NCI-H82 treated with DMSO at 0.1 percent for 48 hours (cell line): ENCODE data around the gene LCN1.
A peak's percentile ranks its signal among the peaks of the same experiment; 100 is the strongest.

ENCODE experiments used
- DNase-seq: peaks from one replicate; lab custom pipeline; 2025; ENCODE audit not compliant: unreplicated experiment; lab: John Stamatoyannopoulos, UW

The LCN1 gene

GRCh38 chr9:135488527-135488926, 32.7 kb upstream of the LCN1 start:
- no peak for DNase-seq

- DNase-seq, result no peak
These were observed 31.9 kb upstream of the LCN1 start for GRCh38 chr9:135489188-135489906.

DNA sequence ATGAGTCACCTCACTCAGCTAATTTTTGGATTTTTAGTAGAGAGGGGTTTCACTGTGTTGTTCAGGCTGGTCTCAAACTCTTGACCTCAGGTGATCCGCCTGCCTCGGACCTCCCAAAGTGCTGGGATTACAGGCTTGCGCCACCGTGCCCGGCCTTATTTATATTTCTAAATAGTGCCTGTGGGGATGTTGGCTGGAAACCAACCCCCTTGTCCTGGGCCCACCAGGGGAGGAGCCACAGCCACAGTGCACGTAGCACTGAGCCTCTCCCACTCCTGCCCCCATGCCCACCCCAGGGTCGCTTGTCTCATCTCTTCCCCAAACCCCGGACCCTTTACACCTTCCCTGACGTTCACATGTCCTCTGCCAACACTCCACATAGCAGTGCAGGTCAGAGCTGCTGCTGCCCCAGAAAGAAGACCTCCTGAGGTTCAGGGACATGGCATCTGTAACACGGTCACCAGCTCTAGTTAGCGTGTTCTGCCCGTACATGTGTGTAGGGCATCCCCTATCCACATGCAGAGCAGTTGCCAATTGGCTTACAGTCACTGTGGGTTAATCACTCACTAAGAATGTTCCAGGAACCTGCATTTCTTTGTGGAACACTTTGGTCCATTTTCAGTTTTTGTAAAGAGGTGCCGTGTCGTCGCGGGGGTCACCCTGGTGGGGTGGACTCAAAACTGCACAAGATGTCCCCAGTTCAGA, 30.9 kb upstream of the LCN1 start:
- no peak for DNase-seq

DNA sequence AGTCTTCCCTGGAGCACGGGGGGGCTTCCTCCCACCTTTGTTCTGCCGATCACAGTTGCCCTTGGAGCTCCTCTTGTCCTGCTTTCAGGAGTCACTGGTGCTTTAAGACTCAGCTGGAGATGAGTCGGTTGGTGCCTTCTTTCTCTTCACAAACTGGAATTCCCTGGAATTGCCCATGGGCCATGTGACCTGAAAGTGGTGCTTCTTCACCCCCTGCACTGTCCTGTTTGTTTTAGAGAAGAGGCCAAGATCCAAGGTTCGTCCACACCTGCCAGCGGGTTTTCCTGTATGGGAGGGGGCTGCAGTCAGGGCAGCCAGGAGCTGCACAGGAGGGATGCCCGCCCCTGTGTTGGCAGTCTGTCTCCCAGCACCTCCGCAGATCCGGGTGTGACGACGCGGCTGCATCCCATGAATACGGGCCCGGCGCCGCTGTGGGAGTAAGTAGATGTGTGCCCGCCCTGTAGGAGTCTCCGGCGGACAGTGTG, 30.2 kb upstream of the LCN1 start:
- no peak for DNase-seq

GRCh38 chr9:135491764-135492163, 29.5 kb upstream of the LCN1 start:
- no peak for DNase-seq

DNA sequence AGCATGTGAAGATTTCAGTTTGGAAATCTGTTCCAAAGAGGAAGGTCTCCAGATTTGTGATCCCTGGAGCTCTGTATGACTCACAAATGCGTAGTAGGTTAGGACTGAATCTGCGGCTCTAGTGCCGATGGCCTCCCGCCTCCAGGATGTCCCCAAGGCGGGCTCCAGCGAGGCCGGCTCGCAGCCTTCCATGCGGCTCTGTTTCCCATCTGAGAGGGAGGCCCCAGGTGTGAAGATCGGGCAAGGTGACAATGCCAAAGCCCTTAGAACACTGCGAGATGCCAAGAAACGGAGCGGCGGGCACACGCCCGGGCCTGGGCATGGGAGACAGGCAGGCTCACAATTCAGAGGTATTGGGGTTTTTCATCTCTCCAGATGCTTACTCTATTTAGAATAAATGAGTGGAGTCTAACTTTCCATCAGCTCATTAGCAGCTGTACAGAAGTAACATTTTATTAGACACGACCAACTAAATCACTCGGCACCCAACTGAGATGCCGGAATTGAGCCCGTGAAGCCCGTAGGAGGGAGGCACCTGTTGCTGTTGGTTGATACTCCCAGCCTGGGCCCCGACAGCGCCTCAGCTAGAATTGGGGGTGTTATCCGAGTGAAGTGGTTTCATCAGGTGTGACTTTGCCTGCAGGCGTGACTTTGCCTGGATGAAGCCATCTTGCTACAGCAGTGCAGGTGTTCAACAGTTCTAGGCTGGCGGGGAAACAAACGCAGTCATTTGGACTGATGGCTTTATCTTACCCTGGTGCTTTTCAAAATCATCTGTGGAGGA, 28.2 kb upstream of the LCN1 start:
- DNase-seq, result no peak

DNA sequence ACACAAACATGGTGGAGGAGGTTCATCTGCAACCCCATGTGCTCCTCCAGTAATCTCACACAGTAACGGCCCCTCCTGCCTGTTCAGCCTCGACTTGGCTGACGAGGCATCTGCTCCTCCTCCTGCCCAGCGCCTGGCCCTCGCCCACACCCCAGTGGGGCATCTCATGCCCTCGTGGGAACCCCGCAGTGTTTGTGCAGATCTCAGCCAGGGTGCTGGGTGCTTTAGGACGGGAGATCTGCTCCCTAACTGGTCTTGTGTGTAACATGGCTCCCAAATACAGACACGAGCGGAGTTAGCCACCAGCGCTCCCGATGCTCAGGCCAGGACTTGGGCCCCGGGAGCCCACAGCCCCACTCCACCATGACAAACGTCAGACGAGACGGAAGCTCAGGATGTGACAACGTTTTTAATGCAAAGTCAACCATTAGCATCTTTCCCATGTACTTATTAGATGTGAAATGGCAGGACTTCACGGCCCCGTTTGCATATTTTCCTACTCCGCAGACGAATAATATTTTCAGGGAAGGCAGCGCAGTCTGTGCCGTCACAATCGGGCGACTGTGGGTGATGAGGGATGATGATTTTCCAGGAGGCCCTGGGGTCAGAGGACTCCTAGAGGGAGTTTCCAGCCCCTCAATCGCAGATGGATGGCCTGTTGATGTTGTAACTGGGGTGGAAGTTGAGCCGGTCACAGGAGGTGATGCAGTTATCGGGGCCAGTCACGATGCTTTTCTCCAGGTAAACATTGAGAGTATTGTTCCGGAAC, 26.3 kb upstream of the LCN1 start:
- no peak for DNase-seq

DNA sequence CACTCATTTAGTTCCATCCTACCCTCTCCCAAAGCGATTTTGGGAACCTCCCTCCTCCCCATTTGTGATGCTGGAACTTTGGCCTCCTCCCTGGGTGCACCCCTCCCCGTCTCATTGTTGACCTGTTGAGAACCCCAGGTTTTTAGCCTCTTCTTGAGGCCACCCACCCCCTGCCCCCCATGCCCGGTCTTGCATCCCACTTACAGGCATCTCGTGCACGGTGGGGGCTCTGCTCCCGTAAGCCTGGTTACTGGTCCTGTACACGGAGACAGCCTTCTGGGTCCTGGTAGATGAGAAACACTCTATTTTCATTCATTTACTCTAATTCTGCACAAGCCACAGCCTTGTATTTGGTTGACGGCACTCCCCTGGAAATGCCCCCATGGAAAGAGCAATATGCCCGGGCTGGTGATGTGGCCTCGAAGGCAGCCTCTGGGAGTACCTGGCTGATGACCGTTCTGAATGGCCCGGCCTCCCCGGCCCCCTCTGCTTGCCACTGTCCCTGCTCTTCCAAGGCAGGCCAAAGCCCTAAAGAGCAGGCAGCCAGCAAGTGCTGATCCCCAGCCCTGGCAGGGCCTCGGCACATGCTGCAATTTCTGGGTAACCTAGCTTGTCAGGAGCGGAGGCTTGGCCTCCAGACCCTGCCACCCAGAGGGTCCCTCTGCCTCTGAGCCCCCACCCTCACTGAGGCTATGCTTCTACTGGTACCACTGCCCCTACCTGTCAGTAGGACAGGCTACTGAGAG, 22.7 kb upstream of the LCN1 start:
- DNase-seq, result no peak

DNA sequence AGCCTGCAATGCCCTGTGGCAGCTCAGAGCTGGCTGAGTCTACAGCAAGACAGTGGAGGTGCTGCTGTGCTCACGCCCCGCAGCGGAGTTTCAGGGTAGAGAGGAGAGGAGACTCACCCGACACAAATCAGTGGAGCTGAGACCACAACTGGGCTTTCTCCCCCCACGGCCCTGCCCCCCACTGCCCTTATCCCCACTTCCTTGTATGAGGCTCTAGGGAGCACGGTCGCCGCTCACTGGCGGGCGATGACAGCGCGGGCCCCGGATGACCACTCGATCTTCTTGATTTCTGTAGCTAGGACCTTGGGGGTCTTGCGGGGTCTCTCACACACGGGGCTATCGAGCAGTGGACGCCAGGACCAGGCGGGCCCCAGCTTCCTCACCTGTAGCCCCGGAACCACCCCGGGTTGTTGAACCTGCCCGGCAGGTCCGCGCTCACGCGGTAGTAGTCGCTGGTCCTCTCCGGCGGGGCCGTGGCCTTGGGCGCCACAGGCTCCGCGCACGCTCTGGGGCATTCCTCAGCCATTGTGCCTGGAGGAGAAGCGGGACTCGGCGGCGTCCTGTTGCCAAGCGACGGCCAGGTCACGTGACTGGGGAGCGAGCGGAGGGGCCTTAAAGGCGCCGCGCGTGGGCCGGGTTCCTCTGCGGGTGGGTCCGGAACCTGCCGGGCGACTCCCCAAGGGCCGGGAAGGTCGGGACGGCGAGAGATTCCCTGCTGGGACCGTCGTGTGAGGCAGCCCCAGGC, 21.7 kb upstream of the LCN1 start:
- DNase-seq, result peak; percentile 38

DNA sequence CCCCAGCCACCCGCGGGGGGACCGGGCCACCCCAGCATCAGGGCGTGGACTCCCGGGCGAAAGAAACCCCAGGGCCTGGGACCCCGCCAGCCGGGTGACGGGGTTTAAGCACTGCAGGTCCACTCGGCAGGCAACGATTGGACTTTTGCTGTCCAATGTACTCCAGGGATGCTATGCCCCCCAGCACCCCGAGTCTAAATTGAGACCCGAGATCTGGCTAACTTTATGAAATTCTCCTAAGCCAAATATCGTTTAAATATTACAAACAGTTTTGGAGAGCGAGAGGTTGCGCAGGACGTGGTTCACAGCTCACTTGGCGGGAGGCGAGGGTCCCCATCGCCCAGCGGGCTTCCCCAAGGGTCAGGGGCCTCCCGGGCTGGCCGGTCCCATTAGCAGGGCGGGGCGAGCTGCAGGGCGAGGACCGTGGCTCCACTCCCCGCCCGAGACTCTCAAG, 21.1 kb upstream of the LCN1 start:
- DNase-seq, result no peak

DNA sequence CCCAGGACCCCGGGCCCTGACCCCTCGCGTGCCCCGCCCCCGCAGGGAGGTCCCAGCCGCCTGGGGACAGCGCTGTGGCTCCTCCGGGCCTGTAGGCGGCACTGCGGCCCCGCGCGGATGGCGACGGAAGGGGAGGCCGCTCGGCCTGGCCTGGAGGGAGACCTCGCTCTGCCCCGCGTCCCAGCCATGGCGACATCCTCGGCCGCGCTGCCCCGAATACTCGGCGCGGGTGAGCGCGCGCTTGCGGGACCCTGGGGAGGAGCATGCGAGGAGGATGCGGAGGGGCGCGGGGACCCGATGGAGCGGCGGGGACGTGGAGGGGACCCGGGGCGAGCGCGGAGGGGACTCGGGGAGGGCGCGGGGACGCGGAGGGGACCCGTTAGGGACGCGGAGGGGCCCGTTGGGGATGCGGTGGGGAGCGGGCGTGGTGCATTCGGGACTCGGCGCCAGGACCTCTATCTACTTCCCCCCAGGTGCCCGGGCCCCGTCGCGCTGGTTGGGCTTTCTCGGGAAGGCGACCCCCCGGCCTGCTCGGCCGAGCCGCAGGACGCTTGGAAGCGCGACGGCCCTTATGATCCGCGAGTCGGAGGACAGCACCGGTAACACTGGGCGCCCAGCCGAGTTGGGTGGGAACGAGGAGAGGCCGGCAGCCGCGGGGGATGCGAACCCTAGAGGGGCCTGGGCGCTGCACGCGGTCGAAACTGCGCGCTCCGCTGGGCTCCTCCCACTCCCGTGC, 20.5 kb upstream of the LCN1 start, which contains the start of gene MRPS2:
TSS of gene MRPS2 (plus strand) at position 158 of the 736 bp plus-strand sequence. CDS start at position 187, 29 bp downstream.
- no peak for DNase-seq

GRCh38 chr9:135501261-135502167, 19.7 kb upstream of the LCN1 start:
- DNase-seq, result no peak

GRCh38 chr9:135502168-135502872, 18.9 kb upstream of the LCN1 start:
- no peak for DNase-seq

GRCh38 chr9:135502873-135503321, 18.3 kb upstream of the LCN1 start:
- no peak for DNase-seq

GRCh38 chr9:135503371-135504261, 17.6 kb upstream of the LCN1 start:
- no peak for DNase-seq
